Amniotic stem cell (primary cell): ENCODE results near the gene CWC15.
"Not testable (repeated sequence)": the region's sequence is repeated elsewhere in the genome, so short reads cannot be mapped to it uniquely, and the experiment has no call there.

Experiments used
- DNase-seq: peaks from one replicate; lab custom pipeline; 2025; lab: John Stamatoyannopoulos, UW

The CWC15 gene

GRCh38 chr11:94973099-94973968 lies at the start of gene CWC15, which contains the start of gene KDM4D:
CWC15 (minus strand) TSS chr11:94973556; CDS start chr11:94972185, 1,371 bp downstream.
KDM4D (plus strand) TSS chr11:94973709; CDS start chr11:94997373, 23,664 bp downstream.
- DNase-seq, result peak; percentile 89

- DNase-seq, result not testable (repeated sequence)
Observed at GRCh38 chr11:95021468-95021867, 48.1 kb upstream of the CWC15 start.

DNA sequence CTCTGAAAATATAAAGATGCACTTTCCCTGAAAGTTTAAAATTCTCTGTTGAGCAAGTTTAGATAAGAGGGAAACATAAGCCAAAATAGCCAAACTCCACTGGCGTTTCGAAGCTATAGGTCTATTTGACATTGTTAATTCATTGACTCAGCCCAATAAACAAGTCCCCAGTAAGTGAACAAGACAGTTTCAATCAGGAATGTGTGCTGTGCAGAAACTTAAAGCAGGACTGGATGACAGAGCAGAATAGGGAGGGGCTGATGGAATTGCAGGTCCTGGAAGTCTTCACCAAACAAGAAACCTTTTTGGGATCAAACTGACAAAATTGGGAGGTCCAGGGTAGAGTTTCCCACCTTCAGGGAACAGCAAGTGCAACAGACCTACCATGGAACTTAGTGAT lies 42.8 kb upstream of the CWC15 start:
- no peak for DNase-seq

- DNase-seq, result no peak
Observed at GRCh38 chr11:95014184-95014821, 40.9 kb upstream of the CWC15 start.

- DNase-seq, result no peak
Observed at GRCh38 chr11:95011376-95011775, 38.0 kb upstream of the CWC15 start.

DNA sequence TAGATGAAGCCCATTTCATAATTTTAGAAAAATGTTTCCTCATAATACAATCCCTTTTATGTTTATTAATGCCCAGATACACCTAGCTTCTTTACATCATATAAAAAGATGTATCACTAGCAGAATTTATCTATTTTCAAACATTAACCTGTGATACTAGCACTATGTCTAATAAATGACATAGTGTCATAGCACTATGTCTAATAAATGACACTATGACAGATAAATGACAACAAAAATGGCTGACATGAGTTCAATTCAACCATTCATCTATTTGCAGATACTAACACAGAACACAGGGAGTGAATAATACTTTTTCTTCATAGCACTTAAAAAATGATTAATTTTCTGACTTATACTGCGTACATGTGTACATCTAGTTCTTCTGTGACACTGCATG lies 32.3 kb upstream of the CWC15 start:
- DNase-seq, result no peak

GRCh38 chr11:95003716-95004115 lies 30.4 kb upstream of the CWC15 start:
- DNase-seq, result no peak

DNA sequence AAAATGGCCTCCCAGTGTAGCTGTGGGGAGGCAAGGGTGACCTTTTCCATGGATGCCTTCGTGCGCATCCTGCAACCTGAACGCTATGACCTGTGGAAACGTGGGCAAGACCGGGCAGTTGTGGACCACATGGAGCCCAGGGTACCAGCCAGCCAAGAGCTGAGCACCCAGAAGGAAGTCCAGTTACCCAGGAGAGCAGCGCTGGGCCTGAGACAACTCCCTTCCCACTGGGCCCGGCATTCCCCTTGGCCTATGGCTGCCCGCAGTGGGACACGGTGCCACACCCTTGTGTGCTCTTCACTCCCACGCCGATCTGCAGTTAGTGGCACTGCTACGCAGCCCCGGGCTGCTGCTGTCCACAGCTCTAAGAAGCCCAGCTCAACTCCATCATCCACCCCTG lies 24.9 kb upstream of the CWC15 start:
- DNase-seq, result no peak

DNA sequence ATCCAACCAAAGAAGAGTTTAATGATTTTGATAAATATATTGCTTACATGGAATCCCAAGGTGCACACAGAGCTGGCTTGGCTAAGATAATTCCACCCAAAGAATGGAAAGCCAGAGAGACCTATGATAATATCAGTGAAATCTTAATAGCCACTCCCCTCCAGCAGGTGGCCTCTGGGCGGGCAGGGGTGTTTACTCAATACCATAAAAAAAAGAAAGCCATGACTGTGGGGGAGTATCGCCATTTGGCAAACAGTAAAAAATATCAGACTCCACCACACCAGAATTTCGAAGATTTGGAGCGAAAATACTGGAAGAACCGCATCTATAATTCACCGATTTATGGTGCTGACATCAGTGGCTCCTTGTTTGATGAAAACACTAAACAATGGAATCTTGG lies 24.1 kb upstream of the CWC15 start:
- no peak for DNase-seq

GRCh38 chr11:94993400-94993943 lies 20.1 kb upstream of the CWC15 start:
- DNase-seq, result no peak

GRCh38 chr11:94988748-94989147 lies 15.4 kb upstream of the CWC15 start:
- DNase-seq, result no peak

DNA sequence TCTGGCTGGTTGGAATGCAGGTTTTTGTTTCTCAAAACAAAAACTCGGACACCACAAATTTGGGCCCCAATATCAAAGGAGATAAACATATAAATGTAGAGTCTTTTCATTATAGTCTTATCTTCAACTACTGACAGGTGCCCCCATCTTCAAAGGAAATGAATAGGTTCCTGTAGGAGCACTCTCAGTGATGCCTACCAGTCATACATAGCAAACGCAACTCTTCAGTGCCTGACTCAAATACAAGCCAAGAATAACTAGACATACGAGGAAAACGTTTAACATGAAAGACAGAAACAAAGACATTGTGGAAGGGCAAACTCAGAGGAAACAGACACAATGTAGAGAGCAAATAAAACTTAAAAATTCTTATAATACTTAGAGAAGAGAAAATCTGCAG lies 14.0 kb upstream of the CWC15 start:
- no peak for DNase-seq

DNA sequence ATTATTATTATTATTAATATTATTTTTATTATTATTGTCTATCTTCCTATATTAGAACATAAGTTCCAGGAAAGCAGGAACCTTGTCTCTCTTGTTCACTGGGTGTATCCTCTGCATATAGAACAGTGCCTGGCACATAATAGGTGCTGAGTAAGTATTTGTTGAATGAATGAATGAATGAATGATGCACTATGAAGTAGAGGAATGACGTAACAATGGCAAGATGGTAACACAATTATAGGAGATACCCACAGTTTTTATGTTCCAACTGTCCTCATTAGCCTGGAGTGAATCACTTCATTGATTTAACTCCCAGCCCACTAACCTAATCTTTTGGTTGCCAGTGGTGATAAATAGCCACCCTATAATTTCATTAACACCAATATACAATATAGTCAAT lies 2.2 kb upstream of the CWC15 start:
- DNase-seq, result no peak

- DNase-seq, result no peak
Observed at GRCh38 chr11:94974178-94974577, 822 bp upstream of the CWC15 start.

DNA sequence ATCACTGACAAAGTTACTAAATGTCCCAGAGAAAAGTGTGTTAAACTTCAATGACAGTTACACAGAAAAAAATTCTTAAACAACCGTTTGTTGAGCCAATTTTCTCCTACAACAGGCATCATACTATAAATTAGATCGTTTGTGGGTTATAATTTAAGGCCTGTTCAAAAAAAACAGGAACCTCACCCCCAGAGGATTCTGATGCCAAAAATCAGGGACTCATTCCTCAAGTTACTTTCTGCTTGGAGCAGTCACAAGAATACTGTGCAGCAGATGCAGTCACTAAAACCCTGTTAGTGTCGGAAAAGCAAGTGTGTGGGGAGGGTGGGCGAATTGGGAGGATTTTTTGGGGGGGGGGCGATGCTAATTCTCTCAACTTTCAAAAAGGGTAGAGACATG lies 657 bp downstream of the CWC15 start:
- no peak for DNase-seq

DNA sequence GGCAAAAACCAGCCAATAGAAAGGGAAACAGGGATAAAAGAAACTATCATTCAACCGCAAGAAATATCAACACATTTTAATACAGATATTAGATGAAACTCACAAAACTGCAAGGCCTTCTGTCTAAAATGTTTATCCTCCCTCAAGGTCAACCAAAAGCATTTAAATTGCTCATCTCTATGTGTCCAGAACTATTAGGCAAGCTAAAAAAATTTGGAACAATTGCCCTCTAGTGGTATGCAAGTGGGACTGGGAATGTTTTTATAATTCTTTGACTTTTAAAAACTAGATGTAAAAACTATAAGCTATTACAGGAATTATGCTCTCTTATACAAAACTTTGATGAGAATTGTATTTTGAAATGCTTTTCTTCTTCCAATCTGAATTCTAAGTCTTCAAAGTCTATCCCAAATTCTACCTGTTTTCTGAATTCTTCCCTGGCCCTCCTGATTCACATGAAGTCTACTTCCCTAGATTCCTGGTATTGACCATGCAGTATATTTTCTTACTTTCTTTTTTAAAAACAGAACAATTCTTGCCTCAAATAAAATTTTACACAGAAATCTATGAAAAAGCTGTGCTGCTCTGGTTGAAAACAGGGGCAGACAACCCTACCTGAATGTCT lies 4.9 kb downstream of the CWC15 start:
- DNase-seq, result no peak

GRCh38 chr11:94964934-94965333 lies 8.4 kb downstream of the CWC15 start:
- DNase-seq, result no peak

GRCh38 chr11:94961255-94961654 lies 12.1 kb downstream of the CWC15 start:
- no peak for DNase-seq

GRCh38 chr11:94960488-94960887 lies 12.9 kb downstream of the CWC15 start:
- no peak for DNase-seq

GRCh38 chr11:94959179-94959578 lies 14.2 kb downstream of the CWC15 start:
- no peak for DNase-seq

DNA sequence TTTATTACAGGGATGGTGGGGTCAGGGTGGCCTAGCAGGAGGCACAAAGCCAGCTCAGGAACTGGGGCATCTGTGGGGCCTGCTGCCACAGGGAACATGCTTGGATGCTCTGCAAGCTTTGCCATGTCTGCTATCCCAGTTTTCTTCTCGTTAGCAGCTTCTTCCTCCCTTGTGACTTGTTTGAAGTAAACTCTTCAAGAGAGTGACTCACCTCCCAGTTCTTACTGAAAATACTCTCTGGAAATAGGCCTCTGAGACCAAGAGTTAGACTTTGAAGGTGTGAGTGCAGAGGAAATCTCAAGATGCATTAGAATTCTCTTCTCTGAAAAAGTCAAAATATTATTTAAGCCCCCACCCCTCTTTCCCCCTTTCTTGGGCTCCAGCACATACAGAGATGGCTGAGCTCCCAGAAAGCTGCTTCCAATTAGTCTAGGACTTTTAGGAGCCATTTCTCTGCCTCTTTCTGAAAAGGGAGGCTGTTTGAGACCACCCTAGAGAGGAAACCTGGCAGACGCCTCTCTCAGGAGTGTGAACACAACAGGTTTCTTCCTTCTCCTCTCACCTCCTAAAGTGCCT lies 15.1 kb downstream of the CWC15 start:
- DNase-seq, result no peak

GRCh38 chr11:94956963-94957362 lies 16.4 kb downstream of the CWC15 start:
- no peak for DNase-seq
